Endometrial microvascular endothelial cells (primary cell): ENCODE data around the gene PGAP2. TPM values are rescaled to one million over a fixed set of nuclear protein-coding genes. Genes with fewer than 3 reads are reported as not detected.
"Not testable (repeated sequence)": the region's sequence is repeated elsewhere in the genome, so short reads cannot be mapped to it uniquely, and the experiment has no call there.

Experiments used
- in situ Hi-C: cut with HindIII; loops from 2 replicates; pipeline ENCODE4 v1.10.0; 2017; ENCODE audit warnings: low sequenced_read_pairs, low pct_unique_long_range_greater_than_20kb; ENCODE audit errors: inconsistent ontology term
- total RNA-seq: library from RNA; depleted of rRNA; stranded (reverse); fragments of >200 nt; gene quantifications from one replicate; pipeline ENCODE4 v1.2.3, GENCODE V29; 2015; ENCODE audit errors: inconsistent ontology term

PGAP2 gene
- total RNA-seq: 16.2 TPM

GRCh38 chr11:3807909-3808860, at the start of gene PGAP2:
Gene PGAP2 (plus strand): TSS chr11:3808560. CDS start chr11:3811260, 2,700 bp downstream.
- in situ Hi-C loops: no loop called here

- in situ Hi-C loops: no loop called here
These were observed 44.1 kb upstream of the PGAP2 start for GRCh38 chr11:3764266-3764665.

- in situ Hi-C loops: not testable (repeated sequence)
These were observed 41.5 kb upstream of the PGAP2 start for GRCh38 chr11:3766836-3767235.

- in situ Hi-C loops: no loop called here
These were observed 40.8 kb upstream of the PGAP2 start for GRCh38 chr11:3767536-3767935.

GRCh38 chr11:3773180-3773579, 35.2 kb upstream of the PGAP2 start:
- in situ Hi-C loops: no loop called here

GRCh38 chr11:3775736-3776406, 32.5 kb upstream of the PGAP2 start:
- in situ Hi-C loops: no loop called here

- in situ Hi-C loops: no loop called here
These were observed 26.9 kb upstream of the PGAP2 start for GRCh38 chr11:3781423-3781822.

- in situ Hi-C loops: no loop called here
These were observed 25.4 kb upstream of the PGAP2 start for GRCh38 chr11:3782963-3783362.

GRCh38 chr11:3783611-3784010, 24.7 kb upstream of the PGAP2 start:
- in situ Hi-C loops: no loop called here

- in situ Hi-C loops: no loop called here
These were observed 21.5 kb upstream of the PGAP2 start for GRCh38 chr11:3786781-3787428.

GRCh38 chr11:3794387-3794786, 14.0 kb upstream of the PGAP2 start:
- in situ Hi-C loops: not testable (repeated sequence)

GRCh38 chr11:3795131-3796001, 13.0 kb upstream of the PGAP2 start:
- in situ Hi-C loops: no loop called here

GRCh38 chr11:3796002-3796311, 12.4 kb upstream of the PGAP2 start:
- in situ Hi-C loops: no loop called here

GRCh38 chr11:3796346-3796745, 12.0 kb upstream of the PGAP2 start:
- in situ Hi-C loops: no loop called here

GRCh38 chr11:3796801-3797328, 11.5 kb upstream of the PGAP2 start:
- in situ Hi-C loops: no loop called here

- in situ Hi-C loops: no loop called here
These were observed 10.8 kb upstream of the PGAP2 start, which contains the start of gene NUP98 for GRCh38 chr11:3797329-3798090. Gene NUP98 (minus strand): TSS chr11:3797554. CDS start chr11:3782117, 15,437 bp downstream.

GRCh38 chr11:3799143-3799542, 9.2 kb upstream of the PGAP2 start:
- in situ Hi-C loops: no loop called here

GRCh38 chr11:3799873-3800272, 8.5 kb upstream of the PGAP2 start:
- in situ Hi-C loops: no loop called here
